ENCODE data around the gene TSPAN18.

The TSPAN18 gene

DNA sequence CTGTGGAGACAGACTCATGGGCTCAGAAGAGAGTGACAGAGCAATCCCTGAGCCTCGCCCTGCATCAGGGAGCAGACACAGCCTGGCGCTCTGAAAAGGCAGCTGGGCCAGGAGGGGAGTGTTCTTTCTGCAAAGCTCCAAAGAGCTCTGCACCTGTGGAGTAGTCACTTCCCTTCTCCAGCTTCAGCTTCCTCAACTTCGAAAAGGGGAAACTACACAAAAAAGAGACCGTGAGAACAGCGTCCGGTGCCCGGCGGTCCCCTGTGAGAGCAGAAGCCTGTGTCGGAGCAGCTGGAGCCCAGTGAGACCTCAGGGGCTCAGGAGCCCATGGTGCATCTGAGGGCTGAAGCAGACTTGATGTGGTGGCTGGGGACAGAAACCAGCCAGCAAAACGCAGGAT lies 188.9 kb downstream of the TSPAN18 start:
- in situ Hi-C loops (cut with HindIII; ENCODE audit: low sequenced_read_pairs) = no loop called here
- TF ChIP-seq, protein P1, sequence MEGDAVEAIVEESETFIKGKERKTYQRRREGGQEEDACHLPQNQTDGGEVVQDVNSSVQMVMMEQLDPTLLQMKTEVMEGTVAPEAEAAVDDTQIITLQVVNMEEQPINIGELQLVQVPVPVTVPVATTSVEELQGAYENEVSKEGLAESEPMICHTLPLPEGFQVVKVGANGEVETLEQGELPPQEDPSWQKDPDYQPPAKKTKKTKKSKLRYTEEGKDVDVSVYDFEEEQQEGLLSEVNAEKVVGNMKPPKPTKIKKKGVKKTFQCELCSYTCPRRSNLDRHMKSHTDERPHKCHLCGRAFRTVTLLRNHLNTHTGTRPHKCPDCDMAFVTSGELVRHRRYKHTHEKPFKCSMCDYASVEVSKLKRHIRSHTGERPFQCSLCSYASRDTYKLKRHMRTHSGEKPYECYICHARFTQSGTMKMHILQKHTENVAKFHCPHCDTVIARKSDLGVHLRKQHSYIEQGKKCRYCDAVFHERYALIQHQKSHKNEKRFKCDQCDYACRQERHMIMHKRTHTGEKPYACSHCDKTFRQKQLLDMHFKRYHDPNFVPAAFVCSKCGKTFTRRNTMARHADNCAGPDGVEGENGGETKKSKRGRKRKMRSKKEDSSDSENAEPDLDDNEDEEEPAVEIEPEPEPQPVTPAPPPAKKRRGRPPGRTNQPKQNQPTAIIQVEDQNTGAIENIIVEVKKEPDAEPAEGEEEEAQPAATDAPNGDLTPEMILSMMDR (IDR thresholded peaks at IDR 0.05; ENCODE audit: low read depth, low read length) = no peak

DNA sequence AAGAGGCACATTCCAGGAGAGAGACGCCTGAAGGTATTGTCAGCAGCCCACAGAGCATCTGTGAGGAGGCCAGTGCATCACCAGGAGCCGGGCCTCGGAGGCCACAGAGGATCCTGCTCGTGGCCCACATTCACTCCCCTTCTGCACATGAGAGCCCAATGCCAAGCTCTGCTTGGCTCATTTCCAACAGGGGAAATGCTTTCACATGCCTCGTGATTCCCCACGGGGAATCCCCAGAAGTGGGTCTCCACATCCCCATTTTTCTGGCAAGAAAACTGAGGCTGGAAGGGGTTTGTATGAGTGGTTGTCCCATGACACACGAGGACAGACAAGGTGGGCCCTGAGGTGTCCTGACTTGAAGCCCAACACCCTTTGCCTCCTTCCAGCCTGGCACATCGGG lies 189.6 kb downstream of the TSPAN18 start:
- TF ChIP-seq, protein P1 (IDR thresholded peaks at IDR 0.05; ENCODE audit: low read depth, low read length) = no peak
- H3K4me3 ChIP-seq (ENCODE audit: low read depth, low read length) = no peak overlapping the region
- no peak for DNase-seq (ENCODE audit: low read depth, low spot score)
- in situ Hi-C loops (cut with HindIII; ENCODE audit: low sequenced_read_pairs) = no loop called here

More for the DNA sequence above, 188.9 kb downstream of the TSPAN18 start:
- H3K4me3 ChIP-seq (ENCODE audit: low read depth, low read length) = no peak overlapping the region
- no peak for DNase-seq (ENCODE audit: low read depth, low spot score)

DNA sequence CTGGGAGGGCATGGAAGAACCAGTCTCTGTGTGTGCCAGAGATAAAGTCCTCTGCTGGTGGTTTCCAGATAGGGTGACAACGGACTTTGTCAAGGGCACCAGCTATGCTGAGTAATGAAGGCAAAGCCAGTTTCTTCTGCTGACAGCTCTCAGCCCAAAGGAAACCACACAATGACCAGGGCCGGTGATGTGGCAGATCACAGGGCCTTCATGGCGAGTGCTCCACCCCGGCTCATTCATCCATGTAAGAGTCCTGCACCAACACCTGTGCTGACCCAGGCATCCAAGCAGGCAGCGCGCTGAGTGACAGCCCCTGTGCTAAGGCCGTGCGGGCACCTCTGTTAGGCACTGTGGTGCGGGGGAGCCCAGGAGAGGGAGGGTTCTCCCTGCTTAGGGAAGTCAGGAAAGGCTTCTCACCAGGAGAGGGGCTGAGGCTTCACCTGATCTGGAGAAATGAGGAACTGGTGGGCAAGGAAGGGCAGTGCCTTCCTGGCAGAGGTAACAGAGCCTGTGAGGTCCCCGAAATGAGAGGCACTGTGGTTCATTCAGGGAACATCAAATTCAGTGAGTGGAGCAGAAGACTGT lies 190.1 kb downstream of the TSPAN18 start:
- in situ Hi-C loops (cut with HindIII; ENCODE audit: low sequenced_read_pairs) = no loop called here
- no peak for DNase-seq (ENCODE audit: low read depth, low spot score)
- no peak overlapping the region for H3K4me3 ChIP-seq (ENCODE audit: low read depth, low read length)
- TF ChIP-seq, protein P1 (IDR thresholded peaks at IDR 0.05; ENCODE audit: low read depth, low read length) = no peak

DNA sequence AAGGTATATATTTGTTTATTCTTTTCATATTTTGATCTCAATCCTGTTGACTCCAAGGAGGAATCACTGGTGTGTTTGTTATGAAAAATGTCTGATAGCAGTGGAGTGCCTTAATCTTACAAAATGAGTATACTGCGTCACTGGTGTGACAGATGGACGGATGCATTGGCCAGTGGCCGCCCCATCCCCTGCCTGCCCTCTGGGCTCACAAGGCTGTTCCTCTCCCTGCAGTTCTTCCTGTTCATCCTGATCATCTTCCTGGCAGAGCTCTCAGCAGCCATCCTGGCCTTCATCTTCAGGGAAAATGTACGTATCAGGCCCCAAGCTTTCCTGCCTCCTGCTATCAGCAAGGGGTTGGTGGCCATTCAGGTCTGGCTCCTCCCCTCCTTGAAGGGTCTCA lies 191.0 kb downstream of the TSPAN18 start:
- no peak overlapping the region for H3K4me3 ChIP-seq (ENCODE audit: low read depth, low read length)
- no peak for DNase-seq (ENCODE audit: low read depth, low spot score)
- TF ChIP-seq, protein P1 (IDR thresholded peaks at IDR 0.05; ENCODE audit: low read depth, low read length) = no peak
- in situ Hi-C loops (cut with HindIII; ENCODE audit: low sequenced_read_pairs) = no loop called here

DNA sequence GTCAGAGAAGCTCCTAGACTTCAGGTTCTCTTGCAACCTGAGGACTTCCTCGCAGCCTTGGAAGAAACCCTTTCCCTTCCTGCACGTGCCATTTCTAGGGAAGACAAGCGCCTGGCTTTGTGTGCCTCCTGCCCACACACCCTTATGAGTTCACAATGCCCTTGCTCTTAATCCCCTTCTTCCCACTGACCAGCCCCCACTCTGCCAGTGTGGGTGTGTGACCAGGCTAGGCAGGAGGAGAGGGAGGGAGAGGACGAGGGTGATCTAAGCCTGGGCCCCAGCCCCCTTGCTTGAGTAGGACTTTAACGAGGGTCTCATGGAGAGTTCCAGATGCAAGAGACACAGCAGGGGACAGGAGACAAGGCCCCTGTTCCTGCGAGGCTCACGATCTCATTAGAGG lies 193.7 kb downstream of the TSPAN18 start:
- no peak for DNase-seq (ENCODE audit: low read depth, low spot score)
- TF ChIP-seq, protein P1 (IDR thresholded peaks at IDR 0.05; ENCODE audit: low read depth, low read length) = no peak
- in situ Hi-C loops (cut with HindIII; ENCODE audit: low sequenced_read_pairs) = no loop called here
- H3K4me3 ChIP-seq (ENCODE audit: low read depth, low read length) = no peak overlapping the region

DNA sequence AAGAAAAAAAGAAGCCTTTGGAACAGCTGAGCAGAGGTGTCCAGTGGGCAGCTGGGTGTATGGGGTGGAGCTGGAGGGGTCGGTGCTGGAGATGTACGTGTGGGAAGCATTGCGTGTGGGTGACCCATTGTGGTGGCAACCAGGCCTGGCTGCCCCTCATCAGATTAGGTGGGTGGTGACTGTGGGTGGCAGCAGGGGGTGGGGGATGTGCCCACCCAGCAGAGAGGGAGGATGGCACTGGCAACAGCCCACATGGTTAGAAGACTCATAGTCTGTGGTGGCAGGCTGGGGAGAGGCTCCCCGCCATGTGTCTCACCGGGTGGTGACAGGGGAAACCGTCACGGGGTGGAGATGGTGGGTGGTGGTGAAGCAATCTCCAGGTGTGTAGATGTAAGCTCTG lies 196.4 kb downstream of the TSPAN18 start:
- TF ChIP-seq, protein P1 (IDR thresholded peaks at IDR 0.05; ENCODE audit: low read depth, low read length) = no peak
- DNase-seq (ENCODE audit: low read depth, low spot score) = no peak
- H3K4me3 ChIP-seq (ENCODE audit: low read depth, low read length) = no peak overlapping the region
- in situ Hi-C loops (cut with HindIII; ENCODE audit: low sequenced_read_pairs) = no loop called here

DNA sequence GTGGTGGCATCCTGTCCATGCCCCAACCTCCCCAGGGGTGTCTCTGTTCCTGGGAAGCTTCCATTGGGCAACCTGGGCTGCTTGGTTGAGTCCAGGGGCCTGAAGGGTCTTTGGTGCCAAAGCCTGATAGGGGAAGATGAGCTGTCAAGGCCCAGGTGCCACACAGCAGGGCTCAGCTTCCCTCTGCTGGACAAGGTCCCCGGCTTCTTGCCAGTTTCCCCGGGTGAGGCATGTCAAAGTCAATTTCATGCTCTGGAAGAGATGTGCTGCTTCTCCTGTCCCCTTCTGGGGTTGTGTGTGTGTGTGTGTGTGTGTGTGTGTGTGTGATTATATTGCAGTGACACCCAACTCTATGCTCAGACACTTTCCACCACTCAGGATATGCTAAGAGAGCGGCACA lies 197.0 kb downstream of the TSPAN18 start:
- in situ Hi-C loops (cut with HindIII; ENCODE audit: low sequenced_read_pairs) = no loop called here

More for the DNA sequence above, 197.0 kb downstream of the TSPAN18 start:
- DNase-seq (ENCODE audit: low read depth, low spot score) = no peak
- TF ChIP-seq, protein P1 (IDR thresholded peaks at IDR 0.05; ENCODE audit: low read depth, low read length) = no peak
- H3K4me3 ChIP-seq (ENCODE audit: low read depth, low read length) = no peak overlapping the region
